ENCODE results near the gene RPTOR.

RPTOR gene

GRCh38 chr17:80999536-81000333, 455.1 kb downstream of the RPTOR start:
- ATAC-seq = no peak
- TF ChIP-seq ZNF8 (CRISPR knock-in tag; IDR thresholded peaks at IDR 0.05) (no peak), BACH2 (CRISPR knock-in tag; IDR thresholded peaks at IDR 0.05; ENCODE audit: borderline replicate concordance) (no peak), ESRRG (CRISPR knock-in tag; IDR thresholded peaks at IDR 0.05) (no peak), RARB (CRISPR knock-in tag; IDR thresholded peaks at IDR 0.05) (no peak), POU6F1 (CRISPR knock-in tag; IDR thresholded peaks at IDR 0.05; ENCODE audit: borderline replicate concordance, low read depth) (no peak), ZFP3 (CRISPR knock-in tag; IDR thresholded peaks at IDR 0.05) (no peak), PPARA (CRISPR knock-in tag; IDR thresholded peaks at IDR 0.05; ENCODE audit: borderline replicate concordance) (no peak), PATZ1 (CRISPR knock-in tag; IDR thresholded peaks at IDR 0.05; ENCODE audit: borderline replicate concordance) (no peak), ZFP30 (CRISPR knock-in tag; IDR thresholded peaks at IDR 0.05) (no peak), OSR1 (CRISPR knock-in tag; IDR thresholded peaks at IDR 0.05) (no peak), GLIS3 (CRISPR knock-in tag; IDR thresholded peaks at IDR 0.05) (no peak), SNAI2 (CRISPR knock-in tag; IDR thresholded peaks at IDR 0.05) (no peak), ZC3H10 (CRISPR knock-in tag; IDR thresholded peaks at IDR 0.05) (no peak), CSDC2 (CRISPR knock-in tag; IDR thresholded peaks at IDR 0.05) (no peak), CSRNP3 (CRISPR knock-in tag; IDR thresholded peaks at IDR 0.05) (no peak), CREB5 (CRISPR knock-in tag; IDR thresholded peaks at IDR 0.05; ENCODE audit: low read depth) (no peak), TSHZ2 (CRISPR knock-in tag; IDR thresholded peaks at IDR 0.05) (no peak), TCF4 (CRISPR knock-in tag; IDR thresholded peaks at IDR 0.05; ENCODE audit: borderline replicate concordance) (no peak), ARNTL (CRISPR knock-in tag; IDR thresholded peaks at IDR 0.05; ENCODE audit: borderline replicate concordance, low read depth) (no peak)

- TF ChIP-seq ZFP3 (CRISPR knock-in tag; IDR thresholded peaks at IDR 0.05) = no peak
- no peak for TF ChIP-seq PPARA (CRISPR knock-in tag; IDR thresholded peaks at IDR 0.05; ENCODE audit: borderline replicate concordance)
- no peak for TF ChIP-seq CSDC2 (CRISPR knock-in tag; IDR thresholded peaks at IDR 0.05)
- no peak for TF ChIP-seq TOX (CRISPR knock-in tag; IDR thresholded peaks at IDR 0.05; ENCODE audit: borderline replicate concordance)
- TF ChIP-seq GLIS3 (CRISPR knock-in tag; IDR thresholded peaks at IDR 0.05) = no peak
- no peak for TF ChIP-seq PATZ1 (CRISPR knock-in tag; IDR thresholded peaks at IDR 0.05; ENCODE audit: borderline replicate concordance)
- no peak for TF ChIP-seq CREB5 (CRISPR knock-in tag; IDR thresholded peaks at IDR 0.05; ENCODE audit: low read depth)
- no peak for TF ChIP-seq ZNF70 (CRISPR knock-in tag; IDR thresholded peaks at IDR 0.05)
- no peak for TF ChIP-seq TSHZ2 (CRISPR knock-in tag; IDR thresholded peaks at IDR 0.05)
- no peak for ATAC-seq
Observed at GRCh38 chr17:81000334-81000630, 455.6 kb downstream of the RPTOR start.

All from SK-N-SH treated with all-trans-retinoic acid at 6 μM for 48 hours (cell line).